K562 (cell line): ENCODE measurements around the gene TGFBR3L. TPM values are rescaled to one million over a fixed set of nuclear protein-coding genes. Genes with fewer than 3 reads are reported as not detected.

ENCODE experiments used
- ATAC-seq: fragments of 200-7000 bp; cut with Tn5 transposase; 3 replicates; pipeline ENCODE4 v1.9.1; 2020; ENCODE audit warnings: moderate library complexity
- BruUV-seq: library from RNA; stranded (reverse); fragments of 400-500 nt; replicated peaks from 2 replicates; lab custom pipeline; 2021; lab: Mats Ljungman, UMichigan
- CTCF ChIA-PET: fragments of 300-600 bp; formaldehyde crosslinking; extraction: SDS; loops from one replicate; lab custom pipeline; 2021; ENCODE audit warnings: low intra/inter-chr PET ratio; lab: Yijun Ruan, JAX
- POLR2A ChIA-PET: fragments of 300-600, 350-650 bp; sonication (Branson Sonifier 250); formaldehyde crosslinking; extraction: SDS; loops from one replicate; lab custom pipeline; 2021; ENCODE audit warnings: antibody characterized with exemption, inconsistent platforms; lab: Yijun Ruan, JAX
- DNase-seq, 4 experiments: peaks; one replicate each; pipeline versions ENCODE4 v3.0.0 to v3.0.0-alpha.2; 2011 to 2018; ENCODE audit warnings: low spot score in 3 of 4, mixed read lengths in 3 of 4; ENCODE audit errors: extremely low read depth in 1 of 4
- FAIRE-seq: peaks from 2 replicates; lab custom pipeline; 2011; peaks lifted over from hg19 to GRCh38; lab: Jason Lieb, UNC
- H2AFZ ChIP-seq: 2 replicates; pipeline ENCODE4 v1.6.0; 2011; ENCODE audit warnings: low read depth, low read length, control low read depth, inconsistent platforms
- H3K27ac ChIP-seq: fragments of 200-600 bp; 3 replicates; pipeline ENCODE4 v1.8.0; 2011; ENCODE audit warnings: low read depth, mild to moderate bottlenecking, control low read depth, inconsistent platforms, low read length, moderate library complexity, mixed read lengths; ENCODE audit errors: extremely low read depth
- H3K27me3 ChIP-seq, 2 experiments: fragments of 300-600 bp in 1 of 2; 2 replicates in 1 of 2; 3 replicates in 1 of 2; pipeline versions ENCODE4 v1.6.0 to v1.8.0; 2011; ENCODE audit warnings: inconsistent platforms in 2 of 2, low read length in 2 of 2, mild to moderate bottlenecking in 1 of 2, mixed read lengths in 1 of 2, moderate library complexity in 1 of 2; ENCODE audit not compliant: control insufficient read depth in 2 of 2, insufficient read depth in 2 of 2
- H3K36me3 ChIP-seq: fragments of 300-600 bp; 3 replicates; pipeline ENCODE4 v1.8.0; 2011; ENCODE audit warnings: mild to moderate bottlenecking, low read length, inconsistent platforms; ENCODE audit not compliant: control insufficient read depth, insufficient read depth
- H3K4me1 ChIP-seq, 2 experiments: fragments of 200-600 bp in 1 of 2; replicated peaks in 1 of 2; 2 replicates in 1 of 2; 3 replicates in 1 of 2; pipeline versions ENCODE4 v1.5.1 to v1.8.0; 2011; ENCODE audit warnings: inconsistent platforms in 2 of 2, low read length in 2 of 2, mild to moderate bottlenecking in 1 of 2, mixed read lengths in 1 of 2, moderate library complexity in 1 of 2; ENCODE audit not compliant: control insufficient read depth in 2 of 2, insufficient read depth in 2 of 2
- H3K4me2 ChIP-seq: 2 replicates; pipeline ENCODE4 v1.6.1; 2011; ENCODE audit warnings: low read length, control low read depth, inconsistent platforms, mixed read lengths; ENCODE audit not compliant: insufficient read depth
- H3K4me3 ChIP-seq: fragments of 200-600 bp; sonication (generic), shearing (Covaris generic); 2 replicates; pipeline ENCODE4 v1.5.1; 2016; ENCODE audit warnings: control low read depth, inconsistent platforms
- H3K79me2 ChIP-seq: fragments of 200-600 bp; 3 replicates; pipeline ENCODE4 v1.8.0; 2011; ENCODE audit warnings: low read length, inconsistent platforms; ENCODE audit not compliant: control insufficient read depth, insufficient read depth
- H3K9ac ChIP-seq, 2 experiments: 2 replicates each; pipeline versions ENCODE4 v1.6.0 to v1.6.1; 2011; ENCODE audit warnings: low read depth in 2 of 2, low read length in 2 of 2, control low read depth in 1 of 2, inconsistent platforms in 1 of 2, mild to moderate bottlenecking in 1 of 2, mixed read lengths in 1 of 2; ENCODE audit not compliant: insufficient read depth in 1 of 2
- H3K9me1 ChIP-seq: one replicate; pipeline ENCODE4 v1.6.0; 2011; ENCODE audit warnings: inconsistent platforms, mild to moderate bottlenecking, low read length, moderate library complexity; ENCODE audit not compliant: control insufficient read depth, insufficient read depth
- H3K9me3 ChIP-seq: replicated peaks from 2 replicates; pipeline ENCODE4 v1.5.1; 2011; ENCODE audit warnings: low read depth, low read length, inconsistent platforms; ENCODE audit not compliant: control insufficient read depth, insufficient read depth
- H4K20me1 ChIP-seq: replicated peaks from 2 replicates; pipeline ENCODE4 v1.6.1; 2011; ENCODE audit warnings: low read length, inconsistent platforms, mixed read lengths; ENCODE audit not compliant: control insufficient read depth, insufficient read depth
- CCAR2 ChIP-seq: fragments of 200-400 bp; formaldehyde crosslinking; IDR thresholded peaks from 2 replicates; pipeline ENCODE4 v1.6.1; 2017; ENCODE audit warnings: mild to moderate bottlenecking, low read depth, low read length
- KAT8 ChIP-seq: fragments of 450-650 bp; IDR thresholded peaks from 2 replicates; pipeline ENCODE4 v1.6.1; 2016; ENCODE audit warnings: low read depth, mild to moderate bottlenecking
- PHF20 ChIP-seq: fragments of 450-650 bp; IDR thresholded peaks from 2 replicates; pipeline ENCODE4 v1.6.1; 2018; ENCODE audit not compliant: partially characterized antibody
- POLR2AphosphoS5 ChIP-seq: IDR thresholded peaks from 2 replicates; pipeline ENCODE4 v1.6.1; 2011; ENCODE audit warnings: mild to moderate bottlenecking, low read depth, low read length, moderate library complexity; ENCODE audit not compliant: control insufficient read depth, insufficient read depth
- RAD21 ChIP-seq, 2 experiments: fragments of 250-450 bp in 1 of 2; fragments of 450-650 bp in 1 of 2; sonication (Bioruptor Pico) in 1 of 2; formaldehyde crosslinking in 1 of 2; IDR thresholded peaks in 1 of 2; conservative IDR thresholded peaks in 1 of 2; 2 replicates each; pipeline versions ENCODE4 v1.4.0 to v1.8.0; 2020 to 2022; ENCODE audit warnings: mild to moderate bottlenecking in 2 of 2, moderate library complexity in 1 of 2
- REST ChIP-seq, 2 experiments: fragments of 450-650 bp; formaldehyde crosslinking in 1 of 2; IDR thresholded peaks; 2 replicates each; pipeline versions ENCODE4 v1.4.0 to v1.6.1; 2014 to 2020; ENCODE audit warnings: mild to moderate bottlenecking in 2 of 2, borderline replicate concordance in 1 of 2, low read depth in 1 of 2
- SNIP1 ChIP-seq: fragments of 450-650 bp; IDR thresholded peaks from 2 replicates; pipeline ENCODE4 v1.7.1; 2017; ENCODE audit warnings: low read depth, mild to moderate bottlenecking
- ZBTB8A ChIP-seq: fragments of 450-650 bp; IDR thresholded peaks from 2 replicates; pipeline ENCODE4 v1.6.1; 2018; ENCODE audit warnings: mild to moderate bottlenecking, moderate library complexity; ENCODE audit not compliant: partially characterized antibody
- ZNF277 ChIP-seq: fragments of 250-450 bp; sonication (Bioruptor Pico); IDR thresholded peaks from 2 replicates; pipeline ENCODE4 v1.8.0; 2022; ENCODE audit warnings: inconsistent platforms, mild to moderate bottlenecking, moderate library complexity, borderline replicate concordance
- ZNF707 ChIP-seq: fragments of 250-450 bp; sonication (Bioruptor Pico); conservative IDR thresholded peaks from 2 replicates; pipeline ENCODE4 v1.8.0; 2022; ENCODE audit warnings: inconsistent platforms, mild to moderate bottlenecking, moderate library complexity
- WGBS: fragments of 100-300 bp; shearing (Covaris generic); methylation state at CpG from one replicate; pipeline ENCODE4 v1.1.6; 2016; ENCODE audit warnings: low coverage, mixed read lengths; ENCODE audit not compliant: insufficient coverage; ENCODE audit errors: missing lambda C conversion rate; 5-methylcytosine and 5-hydroxymethylcytosine counted together
- in situ Hi-C: fragments of 300-500 bp; cut with MboI; formaldehyde crosslinking; loops from 4 replicates; pipeline ENCODE4 v1.15.0; 2018; ENCODE audit warnings: inconsistent platforms, mixed read lengths
- intact Hi-C: fragments of 100-400 bp; cut with micrococcal nuclease; formaldehyde crosslinking; loops from 2 replicates; pipeline ENCODE4 v1.14.2; 2022
- polyA plus RNA-seq, 8 experiments: library from polyadenylated mRNA; depleted of rRNA in 4 of 8; stranded (reverse) in 5 of 8; unstranded in 3 of 8; fragments of >200 nt; fragmentation: Nextera tagmentation in 2 of 8; fragmentation: Illumina TruSeq in 1 of 8; extraction: Ambion mirVana in 2 of 8; extraction: Trizol in 1 of 8; gene quantifications; 2 replicates each; pipeline versions ENCODE4 v1.2.1 to v1.2.3, GENCODE V29; 2011 to 2014; ENCODE audit warnings: inconsistent platforms in 1 of 8, missing spikeins in 1 of 8
- total RNA-seq, 7 experiments: library from RNA; depleted of rRNA in 6 of 7; stranded (reverse); fragments of >200 nt in 6 of 7; fragmentation: Illumina TruSeq in 2 of 7; extraction: Trizol in 2 of 7; gene quantifications; 2 replicates each; pipeline versions ENCODE4 v1.2.1 to v1.2.3, GENCODE V29; 2011 to 2021; ENCODE audit warnings: low replicate concordance in 1 of 7

The TGFBR3L gene
- total and polyA plus RNA-seq, 9 of the 15 experiments (the other 6 are each of a cell fraction or from before 2014, with no cell fraction given) = not detected

GRCh38 chr19:7928741-7929701 is 14.4 kb downstream of the TGFBR3L start:
- Histone ChIP-seq H4K20me1 (peaks cover 21% of the 10 kb centered on the region), H3K9me1 (no peaks in the 10 kb centered on the region), H3K79me2 (no peaks in the 10 kb centered on the region), H2AFZ (no peak overlapping the region), H3K9me3 (no peaks in the 10 kb centered on the region), H3K36me3 (peaks cover 60% of the 10 kb centered on the region; the same call in 2 of the 3 replicates), H3K4me2 (no peak overlapping the region), H3K27ac (peak overlapping the region; percentile 19; the same call in 1 of the 3 replicates), H3K27me3 (no peaks in the 10 kb centered on the region), H3K4me1 (peaks cover 11 to 78% of the 10 kb centered on the region in 2 experiments), H3K9ac (0 out of 4 replicates have a peak overlapping the region, but pooled peaks of 1 of the 2 experiments have one; percentile 10), H3K4me3 (no peak overlapping the region)
- intact Hi-C loops (no loop called here), in situ Hi-C loops (no loop called here)
- ChIA-PET POLR2A (interaction anchor here (0.5 to 3.3 kb wide), 8 partner anchors 9 to 151 kb away, joined by 3 to 27 read pairs (median 5); partner anchors contain the start of genes MAP2K7, SNAPC2 and TIMM44), CTCF (no interaction called here)
- 60% methylated on average over 21 of the region's 24 CpGs for WGBS
- ATAC-seq = peak; percentile 57
- FAIRE-seq = peak; percentile 81
- peak; percentile 66 to 76 (median 71) for DNase-seq
- BruUV-seq = TSS peak; percentile 24
- TF ChIP-seq ZNF277 (CRISPR knock-in tag) (no peak), CCAR2 (no peak), KAT8 (no peak), ZNF707 (CRISPR knock-in tag) (no peak), POLR2AphosphoS5 (peak; percentile 26; the same call in 1 of the 2 replicates), ZBTB8A (no peak), SNIP1 (no peak), REST (IDR thresholded peaks at IDR 0.05; ENCODE audit: borderline replicate concordance) (0 out of 2 replicates have a peak, but pooled peaks have one; percentile 16), REST (CRISPR knock-in tag; IDR thresholded peaks at IDR 0.05; ENCODE audit: low read depth) (no peak), RAD21 (CRISPR knock-in tag; conservative IDR thresholded peaks at IDR 0.05 in 1 of 2, IDR thresholded peaks at IDR 0.05 in 1 of 2) (peak in 1 of 2 experiments; percentile 51; a peak in 2 of 4 replicates), PHF20 (no peak)
